Fibroblast of skin of back (primary cell): Measurements from ENCODE around the gene KCNAB1.

Source experiments
- DNase-seq: peaks from one replicate; pipeline ENCODE4 v3.0.0-alpha.2; 2013

The KCNAB1 gene

GRCh38 chr3:156323466-156323865 lies 203.1 kb downstream of the KCNAB1 start:
- no peak for DNase-seq

DNA sequence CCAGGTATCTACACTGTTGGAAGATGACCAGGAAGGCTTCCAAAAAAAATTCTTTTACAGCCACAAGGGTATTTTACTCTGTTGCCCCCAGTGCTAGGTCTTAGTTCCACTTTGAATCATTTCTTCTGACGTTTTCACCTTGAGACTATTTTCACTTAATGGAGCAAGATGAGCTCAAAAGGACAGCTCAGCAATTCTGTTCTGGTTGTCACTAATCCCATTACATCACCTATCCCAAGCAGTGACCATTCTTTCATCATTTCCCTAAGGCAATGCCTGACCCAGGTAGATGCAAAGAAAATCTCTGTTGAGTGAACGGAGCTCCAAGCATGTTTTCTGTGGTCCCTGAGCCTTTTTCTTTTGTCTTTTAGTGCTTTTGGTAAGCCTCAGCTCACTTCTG lies 210.0 kb downstream of the KCNAB1 start:
- no peak for DNase-seq

GRCh38 chr3:156332304-156332703 lies 211.9 kb downstream of the KCNAB1 start:
- no peak for DNase-seq

- no peak for DNase-seq
Measured at GRCh38 chr3:156334841-156335545, 214.6 kb downstream of the KCNAB1 start.

DNA sequence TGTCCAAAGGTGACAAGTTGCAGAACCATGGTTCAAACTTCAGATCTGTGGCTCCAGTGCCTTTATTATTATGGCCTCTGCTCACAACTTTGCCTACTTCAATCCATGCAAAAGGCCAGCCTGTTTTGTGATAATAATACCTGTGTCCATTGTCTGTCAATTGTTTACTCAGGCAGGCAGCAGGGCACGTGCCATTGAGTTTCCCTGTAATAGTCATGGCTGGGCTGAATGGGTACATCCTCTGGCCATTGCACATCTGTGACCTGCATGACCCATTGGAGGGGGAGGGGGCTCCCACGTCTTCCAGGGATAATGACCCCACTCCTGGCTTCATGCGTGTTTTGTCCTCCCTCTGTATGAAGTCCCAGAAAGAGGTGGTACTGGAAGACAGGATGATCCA lies 219.1 kb downstream of the KCNAB1 start:
- DNase-seq, result no peak

- no peak for DNase-seq
Measured at GRCh38 chr3:156341332-156341731, 221.0 kb downstream of the KCNAB1 start.

GRCh38 chr3:156341831-156342416 lies 221.5 kb downstream of the KCNAB1 start:
- no peak for DNase-seq

- DNase-seq, result no peak
Measured at GRCh38 chr3:156344215-156344614, 223.8 kb downstream of the KCNAB1 start.

- DNase-seq, result no peak
Measured at GRCh38 chr3:156349111-156349510, 228.7 kb downstream of the KCNAB1 start.

- DNase-seq, result no peak
Measured at GRCh38 chr3:156349978-156350377, 229.6 kb downstream of the KCNAB1 start.

DNA sequence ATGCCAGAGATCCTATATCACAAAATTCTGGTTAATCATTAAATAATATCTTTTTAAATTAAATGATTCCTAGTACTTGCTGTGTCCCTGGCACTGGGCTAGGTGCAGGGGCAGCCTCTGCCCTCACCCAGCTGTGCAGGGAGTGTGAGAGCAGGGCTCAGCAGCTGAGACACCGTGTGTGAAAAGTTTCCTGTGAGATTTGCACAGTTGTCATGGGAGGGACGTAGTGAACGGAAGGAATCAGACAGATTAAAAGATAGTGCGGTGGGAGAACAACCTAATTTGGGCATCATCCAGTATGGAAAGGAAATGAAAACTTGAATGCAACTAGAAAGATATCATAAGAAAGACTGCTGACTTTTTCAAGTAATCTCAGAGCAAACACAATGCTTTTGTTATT lies 230.4 kb downstream of the KCNAB1 start:
- DNase-seq, result no peak

DNA sequence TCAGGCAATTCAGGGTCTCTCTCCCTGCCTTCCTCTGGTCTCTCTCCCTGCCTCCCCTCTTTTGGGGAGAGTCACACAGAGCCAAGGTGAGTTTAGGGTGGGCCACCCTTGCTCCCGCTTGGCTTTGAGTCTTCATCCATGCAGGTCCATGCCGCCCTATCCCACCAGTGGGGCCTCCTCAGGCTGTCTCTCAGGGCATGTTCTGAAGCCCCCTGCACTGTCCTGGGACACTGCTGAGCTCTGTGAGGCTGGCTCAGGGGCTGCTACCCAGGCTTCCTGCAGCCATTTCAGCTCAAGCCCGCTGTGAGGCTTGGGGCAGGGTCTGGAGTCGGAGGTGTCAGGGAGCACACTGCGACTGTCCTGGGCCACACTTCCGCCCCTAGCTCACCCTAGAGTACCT lies 231.4 kb downstream of the KCNAB1 start:
- DNase-seq, result no peak

DNA sequence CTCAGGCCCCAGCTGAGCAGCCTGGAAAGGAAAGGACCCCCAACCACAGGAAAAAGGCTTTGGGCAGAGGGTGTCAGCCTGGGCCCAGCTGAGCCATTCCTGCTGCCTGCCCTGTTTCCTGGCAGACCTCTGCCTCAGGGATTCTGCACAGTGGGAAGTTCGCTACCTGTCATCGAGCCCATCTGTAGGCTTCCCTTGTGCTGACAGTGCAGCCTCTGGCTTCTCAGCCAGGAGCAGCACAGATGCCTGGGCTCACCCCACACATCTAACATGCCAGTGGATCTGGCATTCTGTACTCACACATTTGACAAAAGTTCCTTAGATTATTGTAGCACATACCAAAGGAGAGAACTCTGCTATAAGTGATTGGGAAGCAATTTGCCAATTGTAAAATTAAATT lies 232.3 kb downstream of the KCNAB1 start:
- no peak for DNase-seq

- peak; percentile 1 for DNase-seq
Measured at GRCh38 chr3:156353563-156353962, 233.2 kb downstream of the KCNAB1 start.

- DNase-seq, result no peak
Measured at GRCh38 chr3:156356537-156357363, 236.4 kb downstream of the KCNAB1 start.

DNA sequence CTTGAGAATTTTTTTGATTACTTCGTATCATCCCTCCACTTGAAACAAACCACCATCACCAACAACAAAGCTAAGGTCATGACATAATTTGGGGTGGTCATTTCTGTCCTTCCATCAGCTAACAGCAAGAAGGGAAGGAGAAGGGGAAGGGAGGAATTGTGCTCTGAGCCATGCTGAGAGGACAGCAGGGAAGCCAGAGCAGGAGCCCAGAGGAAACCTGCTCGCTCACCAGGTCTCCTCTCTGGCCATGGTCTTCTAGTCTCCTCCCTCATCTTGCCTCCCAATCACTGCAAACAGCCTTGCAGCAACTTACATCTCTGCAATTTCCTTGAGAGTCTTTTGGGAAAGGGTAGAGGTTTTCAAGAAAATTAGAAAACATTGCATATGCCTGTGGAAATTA lies 237.9 kb downstream of the KCNAB1 start:
- no peak for DNase-seq

DNA sequence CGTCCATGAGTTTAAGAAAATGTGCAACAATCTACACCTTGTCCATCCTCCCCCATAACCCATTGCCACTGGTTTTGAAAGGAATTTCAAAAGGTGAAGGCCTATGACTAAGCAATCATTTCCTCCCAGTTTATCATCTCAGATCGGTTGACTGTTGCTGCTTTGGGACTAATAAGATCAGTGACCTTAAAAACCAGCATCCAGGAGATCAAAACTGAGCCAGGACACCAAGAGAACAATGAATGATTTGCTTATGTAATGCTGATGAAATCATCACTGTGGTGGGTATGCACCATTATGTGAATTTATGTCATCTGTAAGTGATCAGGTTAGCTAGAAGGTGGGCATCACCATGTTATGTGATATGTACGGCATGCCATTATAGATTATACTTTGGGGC lies 239.0 kb downstream of the KCNAB1 start:
- DNase-seq, result no peak

DNA sequence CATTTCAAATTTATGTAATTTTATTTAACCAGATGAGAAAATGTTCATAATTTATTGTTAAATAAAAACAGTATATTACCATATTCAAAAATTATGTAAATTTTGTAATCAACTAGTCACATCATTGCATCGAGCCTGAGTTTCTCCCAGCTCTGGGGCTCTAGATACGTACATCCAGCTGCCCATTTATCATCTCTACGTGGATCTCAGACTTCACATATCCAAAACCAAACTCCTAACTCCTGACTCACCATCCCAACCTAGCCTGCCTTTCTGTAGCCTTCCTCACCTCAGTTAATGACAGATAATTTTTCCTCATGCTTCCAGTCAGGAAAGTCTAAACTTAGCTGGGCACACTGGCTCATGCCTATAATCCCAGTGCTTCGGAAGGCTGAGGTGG lies 239.7 kb downstream of the KCNAB1 start:
- DNase-seq, result no peak

GRCh38 chr3:156360963-156361362 lies 240.6 kb downstream of the KCNAB1 start:
- DNase-seq, result no peak

- no peak for DNase-seq
Measured at GRCh38 chr3:156366559-156366958, 246.2 kb downstream of the KCNAB1 start.

GRCh38 chr3:156368189-156368588 lies 247.8 kb downstream of the KCNAB1 start:
- DNase-seq, result no peak

- no peak for DNase-seq
Measured at GRCh38 chr3:156371701-156372100, 251.3 kb downstream of the KCNAB1 start.

GRCh38 chr3:156373095-156373494 lies 252.7 kb downstream of the KCNAB1 start:
- DNase-seq, result no peak

- DNase-seq, result no peak
Measured at GRCh38 chr3:156373654-156374053, 253.3 kb downstream of the KCNAB1 start.
